HPDE6-E6E7 (cell line): ENCODE data around the gene PCDHAC1.
A peak's percentile ranks its signal among the peaks of the same experiment; 100 is the strongest.
"Not testable (repeated sequence)": the region's sequence is repeated elsewhere in the genome, so short reads cannot be mapped to it uniquely, and the experiment has no call there.

Experiments
- DNase-seq: peaks from one replicate; pipeline ENCODE4 v3.0.0; 2011; ENCODE audit warnings: missing footprints; ENCODE audit errors: extremely low spot score

The PCDHAC1 gene

GRCh38 chr5:140925806-140926442, at the start of gene PCDHAC1:
Gene PCDHAC1, plus strand, starts transcription at chr5:140926299. Its CDS starts 594 bp downstream, at chr5:140926893.
- peak; percentile 40 for DNase-seq

- not testable (repeated sequence) for DNase-seq
These were observed 49.4 kb upstream of the PCDHAC1 start for GRCh38 chr5:140876541-140877261.

GRCh38 chr5:140877262-140877581, 48.9 kb upstream of the PCDHAC1 start:
- no peak for DNase-seq

- DNase-seq: peak; percentile 12
These were observed 44.1 kb upstream of the PCDHAC1 start, which contains the start of gene PCDHA13 for GRCh38 chr5:140881889-140882590. Gene PCDHA13, plus strand, starts transcription at chr5:140882124. Its CDS starts 145 bp downstream, at chr5:140882269.

- no peak for DNase-seq
These were observed 43.6 kb upstream of the PCDHAC1 start for GRCh38 chr5:140882591-140882899.

GRCh38 chr5:140883373-140883772, 42.7 kb upstream of the PCDHAC1 start:
- DNase-seq: no peak

GRCh38 chr5:140883927-140884697, 42.0 kb upstream of the PCDHAC1 start:
- no peak for DNase-seq

- no peak for DNase-seq
These were observed 9.8 kb upstream of the PCDHAC1 start for GRCh38 chr5:140916325-140916724.

GRCh38 chr5:140923601-140924000, 2.5 kb upstream of the PCDHAC1 start:
- no peak for DNase-seq

- DNase-seq: peak; percentile 79
These were observed 536 bp downstream of the PCDHAC1 start for GRCh38 chr5:140926443-140927227.

GRCh38 chr5:140927228-140927573, 1.1 kb downstream of the PCDHAC1 start:
- peak; percentile 20 for DNase-seq

GRCh38 chr5:140934964-140935606, 9.0 kb downstream of the PCDHAC1 start:
- no peak for DNase-seq

GRCh38 chr5:140946578-140946977, 20.5 kb downstream of the PCDHAC1 start:
- no peak for DNase-seq

GRCh38 chr5:140951636-140952035, 25.5 kb downstream of the PCDHAC1 start:
- DNase-seq: no peak

GRCh38 chr5:140953234-140953633, 27.1 kb downstream of the PCDHAC1 start:
- DNase-seq: no peak

- DNase-seq: no peak
These were observed 36.1 kb downstream of the PCDHAC1 start for GRCh38 chr5:140962190-140962589.

GRCh38 chr5:140964356-140964755, 38.3 kb downstream of the PCDHAC1 start:
- DNase-seq: no peak

GRCh38 chr5:140965905-140966292, 39.8 kb downstream of the PCDHAC1 start:
- no peak for DNase-seq

GRCh38 chr5:140966293-140967225, 40.5 kb downstream of the PCDHAC1 start, which contains the start of gene PCDHAC2:
Gene PCDHAC2, plus strand, starts transcription at chr5:140966476. Its CDS starts 291 bp downstream, at chr5:140966767.
- peak; percentile 41 for DNase-seq
